HL-60 (cell line): Measurements from ENCODE around the gene KDELR3.
A peak's percentile ranks its signal among the peaks of the same experiment; 100 is the strongest.

ENCODE experiments used
- DNase-seq, 2 experiments: peaks; one replicate each; pipeline ENCODE4 v3.0.0-alpha.2; 2010 to 2020; ENCODE audit warnings: low read depth in 1 of 2, low spot score in 1 of 2
- H3K27ac ChIP-seq: fragments of 250-450 bp; sonication (Bioruptor Pico); replicated peaks from 2 replicates; pipeline ENCODE4 v1.5.1; 2020; ENCODE audit warnings: mild to moderate bottlenecking, moderate library complexity
- H3K27me3 ChIP-seq: fragments of 250-450 bp; sonication (Bioruptor Pico); 2 replicates; pipeline ENCODE4 v1.5.1; 2021; ENCODE audit warnings: mild to moderate bottlenecking, moderate library complexity; ENCODE audit not compliant: insufficient read depth, poor library complexity, severe bottlenecking
- H3K4me3 ChIP-seq: replicated peaks from 2 replicates; pipeline ENCODE4 v1.5.1; 2011; ENCODE audit warnings: mild to moderate bottlenecking, control low read depth, low read length; ENCODE audit not compliant: insufficient read depth
- GABPA ChIP-seq: IDR thresholded peaks from 2 replicates; pipeline ENCODE4 v1.6.1; 2012; ENCODE audit warnings: low read depth
- POLR2AphosphoS5 ChIP-seq: IDR thresholded peaks from 2 replicates; pipeline ENCODE4 v1.6.1; 2012; ENCODE audit warnings: low read depth
- SPI1 ChIP-seq: IDR thresholded peaks from 2 replicates; pipeline ENCODE4 v1.6.1; 2012; ENCODE audit warnings: low read depth, mild to moderate bottlenecking, borderline replicate concordance
- TF ChIP-seq, protein P1 (sequence below): IDR thresholded peaks from one replicate; pipeline ENCODE4 v1.5.1; 2011; ENCODE audit warnings: low read length, control low read depth, inconsistent platforms; ENCODE audit not compliant: insufficient read depth
- TF ChIP-seq, protein P2 (sequence below): IDR thresholded peaks from 2 replicates; pipeline ENCODE4 v1.6.1; 2012; ENCODE audit warnings: low read depth; ENCODE audit not compliant: insufficient replicate concordance

KDELR3 gene

DNA sequence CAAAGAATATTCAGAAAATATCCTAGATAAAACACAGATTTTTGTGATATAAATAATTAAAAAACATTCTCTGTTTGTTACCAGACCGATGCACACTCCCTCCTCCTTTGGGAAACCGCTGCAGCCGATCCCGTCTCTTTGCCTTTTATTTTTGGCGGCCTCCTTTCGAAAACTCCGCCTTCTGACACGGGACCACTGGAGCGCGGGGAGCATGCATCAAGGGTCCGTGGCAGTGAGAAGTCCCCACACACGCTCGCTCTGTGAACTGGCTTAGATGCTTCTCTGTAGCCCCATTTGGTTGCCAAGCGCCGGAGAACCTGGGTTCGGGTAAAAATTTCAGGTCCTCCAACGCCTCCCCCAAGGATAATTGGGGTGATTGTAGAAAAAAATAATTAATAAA, 21.2 kb downstream of the KDELR3 start:
- Histone ChIP-seq H3K27me3 (no peaks in the 10 kb centered on the region), H3K4me3 (no peak overlapping the region), H3K27ac (no peak overlapping the region)
- no peak for DNase-seq
- no peak for TF ChIP-seq SPI1
- TF ChIP-seq, protein P1, sequence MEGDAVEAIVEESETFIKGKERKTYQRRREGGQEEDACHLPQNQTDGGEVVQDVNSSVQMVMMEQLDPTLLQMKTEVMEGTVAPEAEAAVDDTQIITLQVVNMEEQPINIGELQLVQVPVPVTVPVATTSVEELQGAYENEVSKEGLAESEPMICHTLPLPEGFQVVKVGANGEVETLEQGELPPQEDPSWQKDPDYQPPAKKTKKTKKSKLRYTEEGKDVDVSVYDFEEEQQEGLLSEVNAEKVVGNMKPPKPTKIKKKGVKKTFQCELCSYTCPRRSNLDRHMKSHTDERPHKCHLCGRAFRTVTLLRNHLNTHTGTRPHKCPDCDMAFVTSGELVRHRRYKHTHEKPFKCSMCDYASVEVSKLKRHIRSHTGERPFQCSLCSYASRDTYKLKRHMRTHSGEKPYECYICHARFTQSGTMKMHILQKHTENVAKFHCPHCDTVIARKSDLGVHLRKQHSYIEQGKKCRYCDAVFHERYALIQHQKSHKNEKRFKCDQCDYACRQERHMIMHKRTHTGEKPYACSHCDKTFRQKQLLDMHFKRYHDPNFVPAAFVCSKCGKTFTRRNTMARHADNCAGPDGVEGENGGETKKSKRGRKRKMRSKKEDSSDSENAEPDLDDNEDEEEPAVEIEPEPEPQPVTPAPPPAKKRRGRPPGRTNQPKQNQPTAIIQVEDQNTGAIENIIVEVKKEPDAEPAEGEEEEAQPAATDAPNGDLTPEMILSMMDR, result no peak
- peak; percentile 22; the same call in 1 of the 2 replicates for TF ChIP-seq POLR2AphosphoS5

DNA sequence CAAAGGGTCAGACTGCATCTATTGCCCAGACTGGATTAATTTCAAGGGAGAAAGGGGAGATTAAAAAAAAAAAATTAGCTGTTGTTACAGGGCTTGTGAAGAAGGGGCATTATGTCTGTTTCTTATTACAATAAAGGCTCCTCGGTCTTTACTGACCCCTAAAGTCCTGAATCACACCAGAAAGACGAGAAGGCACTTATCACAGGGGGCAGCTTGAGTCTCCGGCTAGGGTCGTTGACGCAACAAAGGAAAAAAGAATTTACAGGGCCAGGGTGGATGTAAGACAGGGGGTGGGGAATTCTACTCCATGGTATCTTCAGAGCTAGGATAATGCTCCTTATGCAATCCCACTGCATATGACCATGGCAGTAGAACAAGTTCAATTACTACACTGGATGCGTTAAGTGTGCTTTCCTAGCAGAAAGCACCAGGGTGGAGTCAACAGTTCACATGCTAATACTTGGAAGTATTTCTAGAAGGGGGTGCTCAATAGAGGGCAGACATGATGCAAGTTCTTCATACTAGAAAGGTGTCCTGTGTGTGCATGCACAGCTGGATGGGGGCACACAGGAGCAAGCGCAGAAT, 21.8 kb downstream of the KDELR3 start:
- DNase-seq, result no peak
- Histone ChIP-seq H3K27me3 (no peaks in the 10 kb centered on the region), H3K27ac (no peak overlapping the region), H3K4me3 (no peak overlapping the region)
- TF ChIP-seq POLR2AphosphoS5, result peak; percentile 26; the same call in 1 of the 2 replicates
- TF ChIP-seq GABPA, result no peak
- TF ChIP-seq SPI1, result no peak
- TF ChIP-seq, protein P1, result no peak

DNA sequence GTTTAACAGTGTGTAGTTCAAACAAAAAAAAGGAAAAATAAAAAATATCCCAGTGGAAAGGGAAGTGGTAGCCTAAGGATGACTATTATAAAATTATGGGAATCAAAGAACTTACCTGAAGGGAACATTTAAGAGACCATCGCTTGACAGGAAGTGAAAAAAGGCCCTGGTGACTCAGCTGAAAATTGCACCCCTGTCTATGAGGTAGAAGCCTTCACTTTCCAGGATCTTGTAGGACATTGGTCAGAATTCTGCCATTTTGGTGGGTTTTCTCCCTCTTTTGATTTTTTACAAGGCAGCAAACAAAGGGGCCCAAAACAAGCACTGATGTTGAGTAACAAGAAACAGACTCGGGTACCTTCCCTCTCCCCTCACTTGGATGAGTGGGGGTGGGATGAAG, 22.6 kb downstream of the KDELR3 start:
- DNase-seq, result no peak
- Histone ChIP-seq H3K4me3 (no peak overlapping the region), H3K27me3 (no peaks in the 10 kb centered on the region), H3K27ac (no peak overlapping the region)
- TF ChIP-seq SPI1, result no peak
- TF ChIP-seq, protein P1, result no peak
- no peak for TF ChIP-seq GABPA

DNA sequence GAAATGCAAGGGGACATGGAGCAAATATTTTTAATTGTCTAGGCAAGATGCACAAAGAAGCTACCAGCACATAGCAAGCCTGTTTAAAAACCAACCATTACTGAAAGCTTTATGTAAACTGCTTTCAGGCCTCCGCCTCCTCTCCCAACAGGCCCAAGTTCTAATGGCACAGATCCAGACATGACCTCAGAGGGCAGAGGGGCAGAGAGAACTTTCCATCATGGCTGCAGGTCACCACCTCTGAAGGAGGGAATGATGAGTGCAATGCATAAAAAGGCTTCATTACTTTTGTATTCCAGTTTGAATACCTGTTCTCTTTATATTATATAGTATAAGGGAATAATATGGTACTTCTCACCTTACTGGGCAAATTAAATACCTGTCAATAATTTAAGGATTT, 23.0 kb downstream of the KDELR3 start:
- no peak for DNase-seq
- TF ChIP-seq, protein P2, sequence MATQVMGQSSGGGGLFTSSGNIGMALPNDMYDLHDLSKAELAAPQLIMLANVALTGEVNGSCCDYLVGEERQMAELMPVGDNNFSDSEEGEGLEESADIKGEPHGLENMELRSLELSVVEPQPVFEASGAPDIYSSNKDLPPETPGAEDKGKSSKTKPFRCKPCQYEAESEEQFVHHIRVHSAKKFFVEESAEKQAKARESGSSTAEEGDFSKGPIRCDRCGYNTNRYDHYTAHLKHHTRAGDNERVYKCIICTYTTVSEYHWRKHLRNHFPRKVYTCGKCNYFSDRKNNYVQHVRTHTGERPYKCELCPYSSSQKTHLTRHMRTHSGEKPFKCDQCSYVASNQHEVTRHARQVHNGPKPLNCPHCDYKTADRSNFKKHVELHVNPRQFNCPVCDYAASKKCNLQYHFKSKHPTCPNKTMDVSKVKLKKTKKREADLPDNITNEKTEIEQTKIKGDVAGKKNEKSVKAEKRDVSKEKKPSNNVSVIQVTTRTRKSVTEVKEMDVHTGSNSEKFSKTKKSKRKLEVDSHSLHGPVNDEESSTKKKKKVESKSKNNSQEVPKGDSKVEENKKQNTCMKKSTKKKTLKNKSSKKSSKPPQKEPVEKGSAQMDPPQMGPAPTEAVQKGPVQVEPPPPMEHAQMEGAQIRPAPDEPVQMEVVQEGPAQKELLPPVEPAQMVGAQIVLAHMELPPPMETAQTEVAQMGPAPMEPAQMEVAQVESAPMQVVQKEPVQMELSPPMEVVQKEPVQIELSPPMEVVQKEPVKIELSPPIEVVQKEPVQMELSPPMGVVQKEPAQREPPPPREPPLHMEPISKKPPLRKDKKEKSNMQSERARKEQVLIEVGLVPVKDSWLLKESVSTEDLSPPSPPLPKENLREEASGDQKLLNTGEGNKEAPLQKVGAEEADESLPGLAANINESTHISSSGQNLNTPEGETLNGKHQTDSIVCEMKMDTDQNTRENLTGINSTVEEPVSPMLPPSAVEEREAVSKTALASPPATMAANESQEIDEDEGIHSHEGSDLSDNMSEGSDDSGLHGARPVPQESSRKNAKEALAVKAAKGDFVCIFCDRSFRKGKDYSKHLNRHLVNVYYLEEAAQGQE, result no peak
- H3K4me3 ChIP-seq, result no peak overlapping the region
- H3K27ac ChIP-seq, result no peak overlapping the region
- no peaks in the 10 kb centered on the region for H3K27me3 ChIP-seq

DNA sequence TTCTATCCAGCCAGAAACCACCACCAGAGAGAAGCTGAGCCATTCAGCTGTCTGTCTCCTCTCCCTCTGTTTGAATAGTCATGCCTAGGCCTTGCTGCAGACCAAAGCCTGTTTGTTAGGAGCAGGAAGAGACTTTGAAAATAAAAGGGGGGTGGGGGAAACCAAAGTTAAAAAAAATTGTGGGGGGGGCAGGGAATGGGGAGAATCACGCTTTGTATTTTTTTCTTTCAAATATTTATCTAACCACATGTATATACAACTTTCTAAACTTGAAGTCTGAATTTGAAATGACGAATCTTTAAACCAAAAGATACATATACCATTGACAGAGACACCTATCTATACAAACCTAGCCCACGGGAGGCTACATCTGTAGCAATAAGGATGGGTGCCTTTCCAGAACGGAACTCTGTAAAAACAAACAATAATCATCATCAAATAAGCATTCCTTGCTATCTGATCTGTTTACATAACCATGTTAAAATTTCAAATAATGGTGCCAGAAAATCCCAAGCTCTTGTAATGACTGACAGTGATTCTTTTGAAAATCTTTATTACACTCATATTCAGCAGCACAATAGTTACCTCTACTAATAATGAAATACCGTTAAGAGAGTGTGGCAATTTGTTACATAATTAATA, 23.9 kb downstream of the KDELR3 start:
- DNase-seq, result no peak
- no peak overlapping the region for H3K4me3 ChIP-seq
- H3K27ac ChIP-seq, result no peak overlapping the region
- H3K27me3 ChIP-seq, result no peaks in the 10 kb centered on the region
- TF ChIP-seq, protein P2, result no peak
- TF ChIP-seq POLR2AphosphoS5, result no peak
- no peak for TF ChIP-seq SPI1
- no peak for TF ChIP-seq GABPA
- TF ChIP-seq, protein P1, result no peak
